PC-9 (cell line): ENCODE measurements around the gene CELF2. TPM values are rescaled to one million over a fixed set of nuclear protein-coding genes. Genes with fewer than 3 reads are reported as not detected.

Experiments
- BruUV-seq: library from RNA; stranded (reverse); fragments of 400-500 nt; replicated peaks from 2 replicates; lab custom pipeline; 2021; lab: Mats Ljungman, UMichigan
- CTCF ChIA-PET: fragments of 300-600 bp; sonication (Branson Sonifier 250); formaldehyde crosslinking; loops from one replicate; lab custom pipeline; 2022; ENCODE audit warnings: antibody characterized with exemption; lab: Charles Lee
- POLR2A ChIA-PET: fragments of 300-600 bp; sonication (Branson Sonifier 250); formaldehyde crosslinking; loops from one replicate; lab custom pipeline; 2022; ENCODE audit warnings: antibody characterized with exemption; ENCODE audit not compliant: unreplicated experiment; lab: Charles Lee
- DNase-seq, 2 experiments: peaks; one replicate each; pipeline versions ENCODE4 v3.0.0 to v3.0.0-alpha.2; 2015 to 2022; ENCODE audit warnings: mixed read lengths in 1 of 2
- H2AFZ ChIP-seq: fragments of 200-600 bp; sonication (generic); 2 replicates; pipeline ENCODE4 v1.8.1; 2017; ENCODE audit warnings: antibody characterized with exemption
- H3F3A ChIP-seq: fragments of 200-600 bp; sonication (generic); 2 replicates; pipeline ENCODE4 v1.8.1; 2017; ENCODE audit warnings: antibody characterized with exemption, mild to moderate bottlenecking, low read depth; ENCODE audit not compliant: insufficient read depth
- H3K27ac ChIP-seq: fragments of 200-600 bp; sonication (generic); 2 replicates; pipeline ENCODE4 v1.6.1; 2016; ENCODE audit warnings: mixed run types
- H3K27me3 ChIP-seq: fragments of 200-600 bp; sonication (generic); 2 replicates; pipeline ENCODE4 v1.6.1; 2016; ENCODE audit warnings: low read depth, mixed run types; ENCODE audit not compliant: insufficient read depth
- H3K36me3 ChIP-seq: fragments of 200-600 bp; sonication (generic); 2 replicates; pipeline ENCODE4 v1.6.1; 2016; ENCODE audit warnings: low read depth, mixed run types
- H3K4me1 ChIP-seq: fragments of 200-600 bp; sonication (generic); replicated peaks from 2 replicates; pipeline ENCODE4 v1.6.1; 2016; ENCODE audit warnings: mixed run types; ENCODE audit not compliant: insufficient read depth
- H3K4me2 ChIP-seq: fragments of 200-600 bp; sonication (generic); 2 replicates; pipeline ENCODE4 v1.6.1; 2017; ENCODE audit warnings: mixed run types
- H3K4me3 ChIP-seq: fragments of 200-600 bp; sonication (generic); 2 replicates; pipeline ENCODE4 v1.6.1; 2016; ENCODE audit warnings: mixed run types
- H3K79me2 ChIP-seq: fragments of 200-600 bp; sonication (generic); 2 replicates; pipeline ENCODE4 v1.6.1; 2017; ENCODE audit warnings: low read depth, mixed run types
- H3K9me2 ChIP-seq: fragments of 200-600 bp; sonication (generic); 2 replicates; pipeline ENCODE4 v1.8.1; 2017; ENCODE audit warnings: mild to moderate bottlenecking; ENCODE audit not compliant: insufficient read depth
- H3K9me3 ChIP-seq: fragments of 200-600 bp; sonication (generic); 2 replicates; pipeline ENCODE4 v1.8.1; 2016; ENCODE audit warnings: low read depth; ENCODE audit not compliant: insufficient read depth
- H4K20me1 ChIP-seq: fragments of 200-600 bp; sonication (generic); 2 replicates; pipeline ENCODE4 v1.8.1; 2017; ENCODE audit not compliant: insufficient read depth
- CTCF ChIP-seq: fragments of 200-600 bp; sonication (generic); conservative IDR thresholded peaks from 2 replicates; pipeline ENCODE4 v1.6.1; 2017; ENCODE audit warnings: mixed run types, antibody characterized with exemption, mild to moderate bottlenecking, moderate library complexity
- EZH2 ChIP-seq: fragments of 200-600 bp; sonication (generic); IDR thresholded peaks from 2 replicates; pipeline ENCODE4 v1.8.0; 2017; ENCODE audit warnings: antibody characterized with exemption, low read depth
- intact Hi-C: fragments of 100-400 bp; cut with micrococcal nuclease; formaldehyde crosslinking; loops from one replicate; pipeline ENCODE4 v1.10.0; 2022; ENCODE audit not compliant: unreplicated experiment
- total RNA-seq: library from RNA; stranded (reverse); gene quantifications from 2 replicates; pipeline ENCODE4 v1.2.3, GENCODE V29; 2021

Gene CELF2
- total RNA-seq, 1 experiment from 2014 or later: not detected

GRCh38 chr10:11116817-11117216, 99.1 kb downstream of the CELF2 start:
- no peaks in the 10 kb centered on the region for H3K36me3 ChIP-seq
- intact Hi-C loops: no loop called here
- ChIA-PET POLR2A (no interaction called here), CTCF (no interaction called here)
- H3K9me2 ChIP-seq: no peaks in the 10 kb centered on the region
- H3K27me3 ChIP-seq: peaks cover 23% of the 10 kb centered on the region
- no peaks in the 10 kb centered on the region for H3K9me3 ChIP-seq
- no peaks in the 10 kb centered on the region for H3F3A ChIP-seq
- no peak overlapping the region for H2AFZ ChIP-seq
- no peaks in the 10 kb centered on the region for H3K79me2 ChIP-seq
- H3K27ac ChIP-seq: no peak overlapping the region
- H3K4me3 ChIP-seq: no peak overlapping the region
- TF ChIP-seq EZH2 (no peak), CTCF (no peak)
- H3K4me1 ChIP-seq: no peaks in the 10 kb centered on the region
- no peaks in the 10 kb centered on the region for H4K20me1 ChIP-seq
- no peak for DNase-seq
- no TSS peak for BruUV-seq
- no peak overlapping the region for H3K4me2 ChIP-seq

GRCh38 chr10:11118686-11119085, 101.0 kb downstream of the CELF2 start:
- Histone ChIP-seq H3K4me2 (no peak overlapping the region), H3K9me2 (no peaks in the 10 kb centered on the region), H3K27me3 (peaks cover 20% of the 10 kb centered on the region; the same call in 1 of the 2 replicates), H3K9me3 (no peaks in the 10 kb centered on the region), H3K4me3 (no peak overlapping the region), H3F3A (no peaks in the 10 kb centered on the region), H3K79me2 (no peaks in the 10 kb centered on the region), H3K4me1 (no peaks in the 10 kb centered on the region), H3K27ac (no peak overlapping the region), H3K36me3 (no peaks in the 10 kb centered on the region), H4K20me1 (no peaks in the 10 kb centered on the region), H2AFZ (no peak overlapping the region)
- no peak for TF ChIP-seq EZH2
- no peak for TF ChIP-seq CTCF
- no peak for DNase-seq
- CTCF ChIA-PET: no interaction called here
- intact Hi-C loops: no loop called here
- BruUV-seq: no TSS peak
- POLR2A ChIA-PET: no interaction called here

GRCh38 chr10:11119843-11120242, 102.2 kb downstream of the CELF2 start:
- Histone ChIP-seq H3K4me1 (no peaks in the 10 kb centered on the region), H3F3A (no peaks in the 10 kb centered on the region), H3K27me3 (peaks cover 19% of the 10 kb centered on the region; the same call in 1 of the 2 replicates), H3K9me2 (no peaks in the 10 kb centered on the region), H2AFZ (no peak overlapping the region), H3K4me2 (no peak overlapping the region), H3K27ac (no peak overlapping the region), H3K9me3 (no peaks in the 10 kb centered on the region), H3K4me3 (no peak overlapping the region), H3K79me2 (no peaks in the 10 kb centered on the region), H4K20me1 (no peaks in the 10 kb centered on the region), H3K36me3 (no peaks in the 10 kb centered on the region)
- BruUV-seq: no TSS peak
- POLR2A ChIA-PET: no interaction called here
- intact Hi-C loops: no loop called here
- TF ChIP-seq CTCF (no peak), EZH2 (no peak)
- CTCF ChIA-PET: no interaction called here
- DNase-seq: no peak
